GM19397 (cell line): Measurements from ENCODE around the gene SEC16A.

ENCODE experiments used
- ATAC-seq: cut with Tn5 transposase; IDR thresholded peaks from one replicate; pipeline ENCODE4 v1.9.1; 2021; ENCODE audit warnings: mild to moderate bottlenecking, moderate library complexity; ENCODE audit not compliant: unreplicated experiment

Gene SEC16A

GRCh38 chr9:136486823-136487620 lies 4.2 kb upstream of the SEC16A start:
- no peak for ATAC-seq

- no peak for ATAC-seq
Observed at GRCh38 chr9:136486131-136486530, 3.3 kb upstream of the SEC16A start.

GRCh38 chr9:136485049-136486045 lies 2.5 kb upstream of the SEC16A start:
- no peak for ATAC-seq

- no peak for ATAC-seq
Observed at GRCh38 chr9:136484153-136485048, 1.6 kb upstream of the SEC16A start.

GRCh38 chr9:136483589-136484152 lies 831 bp upstream of the SEC16A start:
- peak; percentile 67 for ATAC-seq

GRCh38 chr9:136482046-136482792 lies 621 bp downstream of the SEC16A start:
- ATAC-seq = no peak

- no peak for ATAC-seq
Observed at GRCh38 chr9:136481558-136481957, 1.3 kb downstream of the SEC16A start.

- ATAC-seq = no peak
Observed at GRCh38 chr9:136476369-136477150, 6.3 kb downstream of the SEC16A start.

- no peak for ATAC-seq
Observed at GRCh38 chr9:136474974-136475865, 7.6 kb downstream of the SEC16A start.

GRCh38 chr9:136474021-136474640 lies 8.7 kb downstream of the SEC16A start:
- ATAC-seq = no peak

GRCh38 chr9:136473354-136473721 lies 9.5 kb downstream of the SEC16A start:
- no peak for ATAC-seq

GRCh38 chr9:136472640-136473353 lies 10.0 kb downstream of the SEC16A start:
- no peak for ATAC-seq

- ATAC-seq = no peak
Observed at GRCh38 chr9:136471802-136472487, 10.9 kb downstream of the SEC16A start.

- no peak for ATAC-seq
Observed at GRCh38 chr9:136470792-136471469, 11.9 kb downstream of the SEC16A start.

GRCh38 chr9:136470356-136470755 lies 12.5 kb downstream of the SEC16A start:
- no peak for ATAC-seq

GRCh38 chr9:136467766-136468165 lies 15.1 kb downstream of the SEC16A start:
- ATAC-seq = no peak
